ENCODE results near the gene IRX6. TPM values are rescaled to one million over a fixed set of nuclear protein-coding genes. Genes with fewer than 3 reads are reported as not detected.

IRX6 gene
- total RNA-seq, 1 donor from 2014 or later: 0.82 TPM

- Mint-ChIP-seq H3K4me3 (ENCODE audit: unreplicated experiment) (no peak overlapping the region), H3K4me1 (ENCODE audit: unreplicated experiment) (no peaks in the 10 kb centered on the region), H3K27me3 (ENCODE audit: unreplicated experiment) (peaks cover 1% of the 10 kb centered on the region), H3K36me3 (ENCODE audit: low read depth, unreplicated experiment) (no peaks in the 10 kb centered on the region), H3K27ac (ENCODE audit: unreplicated experiment) (no peak overlapping the region), H3K9me3 (ENCODE audit: unreplicated experiment) (no peaks in the 10 kb centered on the region)
- TF ChIP-seq, protein P1, sequence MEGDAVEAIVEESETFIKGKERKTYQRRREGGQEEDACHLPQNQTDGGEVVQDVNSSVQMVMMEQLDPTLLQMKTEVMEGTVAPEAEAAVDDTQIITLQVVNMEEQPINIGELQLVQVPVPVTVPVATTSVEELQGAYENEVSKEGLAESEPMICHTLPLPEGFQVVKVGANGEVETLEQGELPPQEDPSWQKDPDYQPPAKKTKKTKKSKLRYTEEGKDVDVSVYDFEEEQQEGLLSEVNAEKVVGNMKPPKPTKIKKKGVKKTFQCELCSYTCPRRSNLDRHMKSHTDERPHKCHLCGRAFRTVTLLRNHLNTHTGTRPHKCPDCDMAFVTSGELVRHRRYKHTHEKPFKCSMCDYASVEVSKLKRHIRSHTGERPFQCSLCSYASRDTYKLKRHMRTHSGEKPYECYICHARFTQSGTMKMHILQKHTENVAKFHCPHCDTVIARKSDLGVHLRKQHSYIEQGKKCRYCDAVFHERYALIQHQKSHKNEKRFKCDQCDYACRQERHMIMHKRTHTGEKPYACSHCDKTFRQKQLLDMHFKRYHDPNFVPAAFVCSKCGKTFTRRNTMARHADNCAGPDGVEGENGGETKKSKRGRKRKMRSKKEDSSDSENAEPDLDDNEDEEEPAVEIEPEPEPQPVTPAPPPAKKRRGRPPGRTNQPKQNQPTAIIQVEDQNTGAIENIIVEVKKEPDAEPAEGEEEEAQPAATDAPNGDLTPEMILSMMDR (IDR thresholded peaks at IDR 0.05; ENCODE audit: unreplicated experiment): no peak
- DNase-seq (ENCODE audit: low spot score): no peak
Measured at GRCh38 chr16:55346475-55346874, 22.5 kb downstream of the IRX6 start.

DNA sequence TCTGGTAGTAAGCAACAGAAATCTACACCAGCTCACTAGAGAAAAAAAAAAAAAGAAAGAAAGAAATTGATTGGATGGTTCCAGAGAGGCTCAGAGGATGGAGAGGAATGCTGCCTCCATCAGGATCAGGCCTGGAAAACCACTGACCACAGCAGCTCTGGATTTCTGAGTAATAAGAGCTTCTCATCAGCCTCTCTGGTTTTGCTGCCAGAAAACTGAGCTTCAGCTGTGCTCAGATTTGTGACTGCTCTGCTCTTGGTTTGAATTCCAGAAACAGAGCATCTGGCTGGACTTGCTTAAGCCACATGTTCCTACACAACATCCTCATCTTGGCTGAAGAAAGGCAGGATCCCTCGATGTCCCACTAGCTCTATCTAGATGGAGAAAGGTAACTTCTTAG lies 25.9 kb downstream of the IRX6 start:
- TF ChIP-seq, protein P1 (IDR thresholded peaks at IDR 0.05; ENCODE audit: unreplicated experiment): no peak
- H3K36me3 Mint-ChIP-seq (ENCODE audit: low read depth, unreplicated experiment): no peaks in the 10 kb centered on the region
- no peaks in the 10 kb centered on the region for H3K9me3 Mint-ChIP-seq (ENCODE audit: unreplicated experiment)
- no peak overlapping the region for H3K4me3 Mint-ChIP-seq (ENCODE audit: unreplicated experiment)
- H3K27ac Mint-ChIP-seq (ENCODE audit: unreplicated experiment): no peak overlapping the region
- no peaks in the 10 kb centered on the region for H3K4me1 Mint-ChIP-seq (ENCODE audit: unreplicated experiment)
- H3K27me3 Mint-ChIP-seq (ENCODE audit: unreplicated experiment): peaks cover 1% of the 10 kb centered on the region
- no peak for DNase-seq (ENCODE audit: low spot score)

DNA sequence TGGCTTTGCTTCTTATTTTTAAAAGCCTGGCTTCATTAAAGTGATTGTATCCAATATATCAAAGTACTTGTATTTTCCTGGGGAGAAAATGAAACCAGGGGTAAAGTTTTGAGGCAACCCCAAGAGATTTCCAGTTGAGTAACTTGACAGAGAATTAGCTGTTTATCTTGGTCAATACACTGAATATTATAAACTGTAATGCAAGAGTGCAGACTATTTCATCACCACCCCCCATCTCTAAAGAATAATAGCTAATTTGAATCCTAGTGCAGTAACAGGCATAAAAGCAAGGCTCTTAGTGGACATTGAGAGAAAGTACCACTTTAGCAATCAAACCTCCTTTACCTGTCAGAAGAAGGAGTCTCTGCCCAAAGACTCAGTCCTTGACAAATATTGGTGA lies 27.0 kb downstream of the IRX6 start:
- TF ChIP-seq, protein P1 (IDR thresholded peaks at IDR 0.05; ENCODE audit: unreplicated experiment): no peak
- no peaks in the 10 kb centered on the region for H3K9me3 Mint-ChIP-seq (ENCODE audit: unreplicated experiment)
- H3K4me3 Mint-ChIP-seq (ENCODE audit: unreplicated experiment): no peak overlapping the region
- H3K27me3 Mint-ChIP-seq (ENCODE audit: unreplicated experiment): peaks cover 1% of the 10 kb centered on the region
- H3K27ac Mint-ChIP-seq (ENCODE audit: unreplicated experiment): no peak overlapping the region
- no peak for DNase-seq (ENCODE audit: low spot score)
- H3K4me1 Mint-ChIP-seq (ENCODE audit: unreplicated experiment): no peaks in the 10 kb centered on the region
- no peaks in the 10 kb centered on the region for H3K36me3 Mint-ChIP-seq (ENCODE audit: low read depth, unreplicated experiment)

- Mint-ChIP-seq H3K27ac (ENCODE audit: unreplicated experiment) (no peak overlapping the region), H3K4me3 (ENCODE audit: unreplicated experiment) (no peak overlapping the region), H3K9me3 (ENCODE audit: unreplicated experiment) (no peaks in the 10 kb centered on the region), H3K4me1 (ENCODE audit: unreplicated experiment) (no peaks in the 10 kb centered on the region), H3K36me3 (ENCODE audit: low read depth, unreplicated experiment) (no peaks in the 10 kb centered on the region), H3K27me3 (ENCODE audit: unreplicated experiment) (peaks cover 1% of the 10 kb centered on the region)
- TF ChIP-seq, protein P1 (IDR thresholded peaks at IDR 0.05; ENCODE audit: unreplicated experiment): no peak
- DNase-seq (ENCODE audit: low spot score): no peak
Measured at GRCh38 chr16:55351936-55352335, 27.9 kb downstream of the IRX6 start.

DNA sequence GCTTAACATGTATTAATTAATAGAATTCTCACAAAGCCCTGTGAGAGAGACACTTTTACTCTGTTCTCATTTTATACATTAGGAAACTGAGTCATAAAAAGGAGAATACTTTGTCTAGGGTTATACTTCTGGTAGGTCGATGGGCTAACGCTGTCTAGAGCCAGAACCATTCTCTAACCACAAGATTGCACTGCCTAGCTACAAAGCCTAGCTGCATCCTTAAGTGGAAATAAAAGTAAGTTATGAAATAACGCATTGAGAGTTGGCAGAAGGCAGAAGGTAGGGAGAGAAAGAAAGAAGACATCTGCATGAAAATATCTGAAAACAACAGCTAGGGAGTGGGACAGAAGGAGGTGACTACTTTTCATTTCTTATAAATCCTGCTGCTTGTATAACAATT lies 33.2 kb downstream of the IRX6 start:
- Mint-ChIP-seq H3K4me3 (ENCODE audit: unreplicated experiment) (no peak overlapping the region), H3K9me3 (ENCODE audit: unreplicated experiment) (no peaks in the 10 kb centered on the region), H3K36me3 (ENCODE audit: low read depth, unreplicated experiment) (no peaks in the 10 kb centered on the region), H3K27me3 (ENCODE audit: unreplicated experiment) (no peaks in the 10 kb centered on the region), H3K4me1 (ENCODE audit: unreplicated experiment) (no peaks in the 10 kb centered on the region), H3K27ac (ENCODE audit: unreplicated experiment) (no peak overlapping the region)
- DNase-seq (ENCODE audit: low spot score): no peak
- TF ChIP-seq, protein P1 (IDR thresholded peaks at IDR 0.05; ENCODE audit: unreplicated experiment): no peak

Measured in endothelial cell (in vitro differentiated cells).